Brain pericyte (primary cell): Measurements from ENCODE around the gene TENM4.

Experiments
- DNase-seq: peaks from one replicate; pipeline ENCODE4 v3.0.0-alpha.2; 2012; ENCODE audit warnings: low read depth, low spot score

Gene TENM4

DNA sequence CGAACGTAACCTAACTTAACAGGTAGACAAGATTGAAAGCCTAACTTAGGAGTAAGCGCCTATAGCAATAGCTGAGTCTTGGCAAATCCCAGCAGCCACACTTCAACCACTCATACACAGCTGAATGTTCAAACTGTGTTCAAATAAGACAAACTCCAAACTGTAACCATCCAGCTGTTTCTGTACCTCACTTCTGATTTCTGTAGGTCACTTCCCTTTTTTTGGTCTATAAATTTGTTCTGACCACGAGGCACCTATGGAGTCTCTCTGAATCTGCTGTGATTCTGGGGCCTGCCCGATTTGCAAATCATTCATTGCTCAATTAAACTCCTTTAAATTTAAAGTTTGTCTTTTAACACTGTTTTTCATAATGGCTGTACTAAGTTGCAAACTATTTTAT is 8.2 kb upstream of the TENM4 start:
- no peak for DNase-seq

DNA sequence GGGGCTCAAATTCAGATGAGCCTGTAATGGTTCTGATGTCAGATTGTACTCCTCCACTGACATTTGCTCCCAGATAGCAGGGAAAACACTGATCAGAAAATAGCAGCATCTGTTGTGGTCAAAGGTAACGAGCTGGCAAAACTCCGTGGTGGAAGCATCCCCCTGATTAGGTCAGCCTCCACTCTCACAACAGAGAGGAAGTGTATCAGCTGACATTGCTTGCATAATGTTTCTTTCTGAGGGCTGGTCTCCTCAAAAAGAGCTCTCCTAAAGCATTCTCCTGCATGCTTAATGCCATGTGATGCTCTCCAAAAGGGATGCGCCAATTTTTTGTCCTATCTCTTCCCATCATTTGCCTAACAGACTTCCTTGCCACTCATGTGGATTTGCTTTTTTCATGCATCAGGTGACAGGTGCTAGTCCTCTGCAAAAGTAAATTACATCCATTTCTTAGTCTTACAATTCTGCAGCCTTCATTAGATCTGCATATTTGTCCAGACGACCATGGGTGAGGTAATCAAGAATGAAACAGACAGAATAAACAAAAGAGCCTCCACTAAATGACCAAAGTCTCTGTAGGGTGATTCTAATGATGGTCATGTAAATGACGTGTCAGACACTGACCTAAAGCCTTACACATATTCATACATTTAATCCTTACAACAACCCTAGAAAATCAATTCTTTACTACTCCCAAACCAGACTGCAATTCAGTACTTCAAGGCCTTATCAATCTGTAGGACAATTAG is 6.4 kb upstream of the TENM4 start:
- DNase-seq = no peak

DNA sequence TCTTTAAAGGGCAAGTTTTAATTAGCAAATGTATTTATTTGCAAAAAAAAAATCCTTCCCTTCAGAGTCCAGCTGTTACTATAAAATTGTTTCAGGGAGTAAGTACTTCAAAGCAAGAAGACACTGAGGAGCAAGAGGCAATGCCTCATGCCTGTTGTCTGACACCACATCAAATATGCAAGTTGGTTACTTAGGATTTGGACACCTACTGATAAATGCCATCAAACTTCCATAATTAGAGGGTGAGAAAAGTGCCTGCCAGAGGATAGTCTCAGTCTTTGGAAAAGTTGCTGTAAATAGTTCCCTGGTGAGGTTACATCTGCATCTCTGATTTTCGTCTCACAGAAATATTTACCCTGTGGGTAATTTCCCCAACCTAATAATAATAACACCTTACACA is 4.1 kb upstream of the TENM4 start:
- DNase-seq = no peak

- DNase-seq = no peak
These were observed 638 bp upstream of the TENM4 start for GRCh38 chr11:79441461-79441875.

DNA sequence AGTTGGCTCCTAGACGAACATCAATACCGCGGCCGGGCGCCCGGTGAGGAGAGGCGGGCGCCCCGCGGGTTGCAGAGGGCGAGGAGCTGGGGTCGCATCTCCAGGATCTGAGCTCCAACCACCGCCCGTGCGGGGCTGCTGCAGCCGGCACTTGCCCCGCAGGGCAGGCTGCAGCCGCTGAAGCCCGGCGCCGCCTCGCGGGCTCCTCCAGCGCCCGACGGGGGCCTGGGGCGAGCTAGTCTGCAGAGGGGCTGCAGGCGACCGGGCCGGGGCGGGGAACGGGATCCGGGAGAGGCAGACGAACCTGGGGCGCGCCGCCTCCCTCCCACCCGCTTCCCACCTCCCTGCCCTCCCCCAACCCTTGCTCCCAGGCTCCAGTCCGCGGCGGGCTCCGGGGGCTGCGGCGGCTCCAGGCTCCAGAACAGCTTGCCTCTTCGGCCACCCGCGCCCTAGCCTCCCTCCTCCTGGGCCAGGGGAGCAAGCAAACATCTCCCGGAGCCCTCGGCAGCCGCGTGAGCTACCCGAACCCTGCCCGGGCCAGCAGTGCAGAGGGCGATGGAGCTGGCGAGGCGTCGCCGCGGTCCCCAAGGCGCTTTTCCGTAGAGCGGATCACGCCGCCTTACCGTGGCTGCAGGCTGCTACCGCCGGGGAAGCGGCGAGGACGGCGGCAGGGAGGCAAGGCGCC is 802 bp downstream of the TENM4 start:
- DNase-seq = no peak

- DNase-seq = no peak
These were observed 1.4 kb downstream of the TENM4 start for GRCh38 chr11:79439410-79439885.

- no peak for DNase-seq
These were observed 2.0 kb downstream of the TENM4 start for GRCh38 chr11:79438631-79439409.

DNA sequence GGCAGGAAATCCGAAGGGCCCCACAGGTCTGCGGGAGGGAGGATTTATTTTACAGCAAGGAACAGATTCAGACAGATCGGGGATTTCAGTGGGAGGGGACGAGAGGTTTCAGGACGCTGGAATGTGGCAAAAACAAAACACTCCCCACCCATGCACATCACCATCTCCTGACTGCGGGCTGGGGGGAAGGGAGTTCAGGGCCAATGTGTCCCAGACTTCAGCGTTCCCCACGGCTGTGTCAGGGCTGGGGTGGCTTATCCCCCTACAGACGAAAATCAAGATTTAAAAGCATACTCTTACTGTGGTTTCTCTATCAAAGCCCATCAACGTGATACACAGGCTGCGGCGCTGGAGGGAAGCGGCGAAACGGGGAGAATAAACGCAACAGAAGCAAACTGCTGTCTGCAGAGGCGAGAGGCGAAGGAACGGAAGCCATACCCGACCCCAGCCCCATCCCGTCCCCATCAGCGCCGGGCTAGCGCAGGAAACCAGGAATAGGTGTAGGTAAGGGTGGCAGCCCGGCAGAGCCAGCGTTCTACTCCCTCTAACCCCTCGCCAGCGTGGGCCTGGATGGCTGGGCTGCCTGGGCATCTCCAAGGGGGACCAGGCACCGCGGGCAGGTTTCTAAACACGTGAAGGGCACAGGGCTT is 2.7 kb downstream of the TENM4 start:
- no peak for DNase-seq

- no peak for DNase-seq
These were observed 3.4 kb downstream of the TENM4 start for GRCh38 chr11:79437278-79437980.

GRCh38 chr11:79436919-79437277 is 3.9 kb downstream of the TENM4 start:
- no peak for DNase-seq

DNA sequence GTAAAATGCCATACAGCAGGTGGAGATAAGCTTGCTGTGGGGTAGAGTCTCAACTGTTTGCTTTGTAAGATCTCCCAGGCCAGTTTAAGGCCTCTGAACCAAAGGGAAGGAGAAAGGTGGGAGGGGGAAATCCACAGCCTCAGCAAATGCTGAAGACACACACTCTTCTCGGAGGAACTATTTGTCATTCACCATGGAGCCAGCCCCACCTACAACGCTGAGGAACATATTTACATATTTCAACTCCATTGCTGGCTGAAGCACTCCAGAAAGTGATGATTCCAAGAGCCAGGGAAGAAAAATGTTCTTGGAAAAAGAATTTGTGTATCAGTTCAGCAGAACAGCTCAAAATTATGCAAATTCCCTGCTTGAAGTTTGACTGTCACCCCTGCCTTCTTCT is 6.5 kb downstream of the TENM4 start:
- no peak for DNase-seq

DNA sequence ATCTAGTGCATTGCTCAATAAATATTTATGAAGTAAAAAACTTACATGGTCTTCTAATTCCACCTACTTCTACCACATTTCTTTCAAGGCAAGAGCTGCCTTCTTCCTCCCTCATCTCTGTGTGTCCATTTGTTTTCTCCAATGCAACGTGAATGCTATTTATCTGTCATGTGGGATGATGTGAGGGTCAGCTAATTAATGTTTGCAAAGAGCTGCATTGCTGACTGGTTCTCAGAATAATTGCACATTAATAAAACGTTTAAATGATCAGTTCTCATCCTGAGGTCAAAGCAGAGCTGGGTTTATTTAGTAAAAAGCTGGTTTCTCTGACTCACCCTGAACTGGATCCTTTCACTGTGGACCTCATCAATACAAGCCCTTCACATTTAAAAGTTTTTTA is 8.7 kb downstream of the TENM4 start:
- no peak for DNase-seq

DNA sequence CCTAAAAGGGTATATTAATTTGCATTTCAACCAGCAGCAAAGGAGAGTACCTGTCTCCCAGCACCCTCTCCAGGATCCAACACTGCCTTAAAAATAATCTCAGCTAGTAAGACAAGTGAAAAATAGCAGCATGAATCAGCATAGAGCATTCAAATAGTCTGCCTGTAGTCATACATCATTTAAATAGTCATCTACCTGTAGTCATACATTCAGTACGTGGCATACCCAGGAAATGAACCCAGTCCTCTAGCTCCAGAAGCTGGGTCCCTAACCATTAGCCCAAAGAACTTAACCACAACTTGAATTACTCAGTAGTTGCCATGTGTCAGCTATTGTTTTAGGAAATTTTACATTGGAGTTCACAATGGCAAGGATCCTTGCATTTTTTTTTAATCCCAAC is 9.3 kb downstream of the TENM4 start:
- DNase-seq = no peak

GRCh38 chr11:79430280-79430679 is 10.6 kb downstream of the TENM4 start:
- DNase-seq = no peak

DNA sequence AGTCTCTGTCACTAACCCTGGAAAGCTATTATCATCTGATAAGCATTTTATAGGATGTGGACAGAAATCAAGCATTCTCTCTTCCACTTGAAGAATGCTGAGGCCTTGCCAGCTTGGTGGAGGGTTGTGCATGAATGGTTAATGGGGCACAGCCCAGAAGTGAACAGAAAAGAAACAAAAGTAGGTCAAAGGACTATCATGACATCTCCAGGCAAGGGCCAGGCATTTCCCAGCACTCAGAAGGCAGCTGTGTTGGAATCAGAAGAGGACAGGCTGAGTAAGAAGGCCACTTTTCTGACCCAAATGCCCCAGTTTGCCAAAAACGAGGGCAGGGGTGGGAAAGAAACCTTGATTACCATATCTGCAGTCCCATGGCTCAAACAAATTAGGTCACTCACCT is 12.4 kb downstream of the TENM4 start:
- DNase-seq = no peak

- no peak for DNase-seq
These were observed 13.1 kb downstream of the TENM4 start for GRCh38 chr11:79427611-79428327.

- DNase-seq = no peak
These were observed 13.7 kb downstream of the TENM4 start for GRCh38 chr11:79427126-79427525.

DNA sequence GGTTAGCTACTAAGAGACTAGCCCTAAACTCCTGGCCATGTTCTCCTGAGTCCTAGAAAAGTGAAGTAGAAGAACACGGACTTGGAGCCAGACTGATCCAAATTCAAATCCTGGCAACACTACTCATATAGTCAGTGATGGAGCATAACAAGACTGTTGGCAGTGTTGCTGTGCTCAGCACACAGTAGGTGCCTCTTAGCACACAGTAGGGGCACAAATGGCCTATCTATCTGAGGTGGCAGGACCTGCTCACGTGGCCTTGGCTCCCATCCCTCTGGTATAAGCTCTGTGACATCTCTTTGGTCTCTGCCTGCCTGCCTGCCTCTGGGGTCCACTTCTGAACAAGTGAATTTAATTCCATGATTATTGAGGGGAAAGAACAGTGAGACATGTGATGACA is 15.4 kb downstream of the TENM4 start:
- DNase-seq = no peak

DNA sequence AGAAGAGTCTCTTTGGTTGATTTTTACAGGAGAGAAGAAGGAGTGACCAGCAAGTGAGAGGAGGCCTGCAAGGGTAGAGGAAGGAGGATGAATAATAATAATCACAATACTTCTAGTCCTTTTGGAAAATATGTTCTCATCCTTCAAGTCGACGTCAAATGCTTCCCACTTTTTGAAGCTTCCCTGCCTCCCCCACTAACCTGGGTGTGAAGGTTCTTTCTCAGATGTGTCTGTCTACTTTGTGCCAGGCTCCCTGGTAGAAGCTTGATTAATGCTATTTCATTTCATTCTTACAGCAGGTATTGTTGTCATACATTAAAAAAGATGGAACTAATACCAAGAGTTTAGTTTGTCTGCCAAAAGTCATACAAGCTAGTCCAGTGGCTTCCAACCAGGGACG is 17.1 kb downstream of the TENM4 start:
- no peak for DNase-seq

- no peak for DNase-seq
These were observed 18.0 kb downstream of the TENM4 start for GRCh38 chr11:79422866-79423265.

DNA sequence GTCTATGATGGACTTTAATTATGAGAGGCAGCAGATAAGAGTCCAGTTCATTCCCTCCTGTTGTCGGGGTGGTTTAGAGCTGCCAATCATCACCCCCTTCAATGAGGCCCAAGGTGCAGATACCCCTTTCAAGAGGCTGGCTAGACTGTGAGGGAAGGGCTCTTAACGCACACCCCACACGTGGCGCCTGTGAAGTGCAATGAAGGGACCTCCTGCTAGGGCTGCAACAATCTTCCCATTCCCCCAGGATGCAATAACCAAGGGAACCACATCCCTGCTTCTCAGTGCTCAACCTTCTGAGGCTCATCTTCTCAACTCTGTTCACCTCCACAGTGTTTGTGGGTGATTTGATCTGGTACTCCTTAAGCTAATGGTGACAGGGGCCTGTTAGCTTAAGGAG is 19.0 kb downstream of the TENM4 start:
- DNase-seq = no peak
